Cortex of kidney (tissue), 1 donor: ENCODE measurements around the gene LRCOL1.

Source experiments
- DNase-seq: peaks from one replicate; lab custom pipeline; 2025; lab: John Stamatoyannopoulos, UW

LRCOL1 gene

GRCh38 chr12:132582058-132582420, 28.3 kb downstream of the LRCOL1 start:
- DNase-seq = no peak

- DNase-seq = no peak
Observed at GRCh38 chr12:132581348-132582057, 28.9 kb downstream of the LRCOL1 start.

GRCh38 chr12:132580701-132581292, 29.6 kb downstream of the LRCOL1 start:
- no peak for DNase-seq

GRCh38 chr12:132579744-132580143, 30.6 kb downstream of the LRCOL1 start:
- DNase-seq = no peak

- no peak for DNase-seq
Observed at GRCh38 chr12:132578826-132579225, 31.6 kb downstream of the LRCOL1 start.

GRCh38 chr12:132578118-132578517, 32.3 kb downstream of the LRCOL1 start:
- DNase-seq = no peak

GRCh38 chr12:132577191-132577920, 33.0 kb downstream of the LRCOL1 start:
- no peak for DNase-seq

GRCh38 chr12:132576701-132577100, 33.7 kb downstream of the LRCOL1 start:
- DNase-seq = no peak

GRCh38 chr12:132575661-132576060, 34.7 kb downstream of the LRCOL1 start:
- DNase-seq = no peak

- DNase-seq = no peak
Observed at GRCh38 chr12:132574271-132574996, 35.9 kb downstream of the LRCOL1 start.

GRCh38 chr12:132572801-132573760, 37.3 kb downstream of the LRCOL1 start:
- DNase-seq = no peak

- DNase-seq = no peak
Observed at GRCh38 chr12:132572106-132572505, 38.3 kb downstream of the LRCOL1 start.

- DNase-seq = no peak
Observed at GRCh38 chr12:132571598-132571997, 38.8 kb downstream of the LRCOL1 start.

GRCh38 chr12:132571051-132571450, 39.3 kb downstream of the LRCOL1 start:
- no peak for DNase-seq

GRCh38 chr12:132570635-132571034, 39.7 kb downstream of the LRCOL1 start:
- no peak for DNase-seq

GRCh38 chr12:132569856-132570480, 40.4 kb downstream of the LRCOL1 start:
- no peak for DNase-seq

GRCh38 chr12:132568826-132569480, 41.4 kb downstream of the LRCOL1 start:
- no peak for DNase-seq

GRCh38 chr12:132568301-132568700, 42.1 kb downstream of the LRCOL1 start:
- no peak for DNase-seq

- no peak for DNase-seq
Observed at GRCh38 chr12:132566516-132567131, 43.8 kb downstream of the LRCOL1 start.

- DNase-seq = no peak
Observed at GRCh38 chr12:132565365-132565764, 45.0 kb downstream of the LRCOL1 start.
